GM19239 (cell line): ENCODE data around the gene RNU6-1.

ENCODE experiments used
- DNase-seq: peaks from one replicate; pipeline ENCODE4 v3.0.0; 2011; ENCODE audit warnings: low spot score; ENCODE audit not compliant: insufficient read length
- FAIRE-seq: peaks from 2 replicates; lab custom pipeline; 2011; peaks lifted over from hg19 to GRCh38; lab: Jason Lieb, UNC

RNU6-1 gene

DNA sequence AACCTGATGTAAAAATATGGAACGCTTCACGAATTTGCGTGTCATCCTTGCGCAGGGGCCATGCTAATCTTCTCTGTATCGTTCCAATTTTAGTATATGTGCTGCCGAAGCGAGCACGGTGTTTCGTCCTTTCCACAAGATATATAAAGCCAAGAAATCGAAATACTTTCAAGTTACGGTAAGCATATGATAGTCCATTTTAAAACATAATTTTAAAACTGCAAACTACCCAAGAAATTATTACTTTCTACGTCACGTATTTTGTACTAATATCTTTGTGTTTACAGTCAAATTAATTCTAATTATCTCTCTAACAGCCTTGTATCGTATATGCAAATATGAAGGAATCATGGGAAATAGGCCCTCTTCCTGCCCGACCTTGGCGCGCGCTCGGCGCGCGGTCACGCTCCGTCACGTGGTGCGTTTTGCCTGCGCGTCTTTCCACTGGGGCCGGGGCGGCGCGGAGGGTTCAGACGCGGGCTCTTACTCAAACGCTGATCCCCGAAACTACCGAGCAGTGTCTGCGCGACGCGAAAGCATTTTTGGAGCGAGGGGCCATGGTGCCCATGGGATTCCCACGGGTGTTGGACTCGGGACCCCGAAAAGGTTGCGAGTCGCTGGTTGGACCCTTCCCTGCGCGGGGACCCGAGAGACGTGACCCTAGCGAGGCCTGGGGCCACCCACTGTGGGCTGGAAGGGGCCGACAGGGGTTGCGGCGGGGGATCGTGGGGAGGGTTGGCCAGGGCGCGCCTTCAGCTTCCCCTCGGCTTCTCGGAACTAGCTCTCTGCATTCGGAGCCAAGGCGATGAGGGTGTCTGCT lies at the start of gene RNU6-1:
Gene RNU6-1 (minus strand): TSS at position 117 of the 820 bp plus-strand sequence.
- FAIRE-seq (peak; percentile 89), DNase-seq (no peak)

DNA sequence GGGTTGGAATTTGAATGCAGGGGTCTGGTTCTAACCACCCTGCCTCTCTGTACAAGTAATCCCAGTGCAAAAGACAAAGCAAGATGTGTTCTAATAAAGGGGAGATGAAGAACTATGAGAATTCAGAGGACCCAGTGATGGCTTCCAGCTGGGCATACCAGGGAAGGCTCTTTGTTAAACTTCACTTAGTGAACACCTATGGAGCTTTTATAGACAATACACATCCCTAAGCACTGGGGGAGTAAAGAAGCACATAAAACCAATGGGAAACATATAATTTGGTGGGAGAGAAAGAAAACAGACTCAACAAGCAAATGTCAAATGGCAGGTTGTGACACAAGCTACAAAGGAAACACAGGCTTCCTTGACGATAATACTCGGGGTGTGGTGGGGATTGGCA lies 47.9 kb upstream of the RNU6-1 start:
- DNase-seq = no peak
- no peak for FAIRE-seq

DNA sequence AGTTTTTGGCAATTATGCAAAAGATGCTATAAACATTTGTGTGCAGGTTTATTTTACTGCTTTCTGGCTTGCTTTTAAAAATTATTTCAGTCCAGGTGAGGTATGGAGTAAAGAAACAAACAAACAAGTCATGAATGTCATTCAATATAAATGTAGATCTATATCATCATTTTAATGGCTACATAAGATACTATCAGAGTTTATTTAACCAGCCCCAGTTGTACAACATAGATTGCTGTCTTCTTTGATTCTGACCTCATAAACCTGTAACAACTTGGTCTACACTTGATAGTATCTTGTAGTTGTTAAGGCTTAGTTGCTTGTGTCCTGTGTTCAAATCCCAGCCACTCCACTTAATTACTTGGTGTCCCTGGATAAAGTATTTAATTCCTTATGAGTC lies 46.0 kb upstream of the RNU6-1 start:
- FAIRE-seq (no peak), DNase-seq (no peak)

DNA sequence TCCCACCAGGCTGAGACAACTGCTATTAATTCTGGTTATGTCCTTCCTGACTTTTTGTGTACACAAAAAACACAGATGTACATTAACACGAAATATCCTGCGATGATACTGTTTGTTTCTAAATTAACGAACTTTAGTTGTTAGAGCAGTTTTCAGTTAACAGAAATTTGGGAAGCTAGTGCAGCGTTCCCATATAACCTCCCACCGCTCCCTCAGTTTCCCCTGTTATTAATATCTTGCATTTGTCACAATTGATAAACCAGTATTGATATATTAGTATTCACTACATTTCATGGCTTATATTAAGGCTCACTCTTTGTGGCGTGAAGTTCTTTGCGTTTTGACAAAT lies 45.3 kb upstream of the RNU6-1 start:
- no peak for DNase-seq
- FAIRE-seq = no peak

DNA sequence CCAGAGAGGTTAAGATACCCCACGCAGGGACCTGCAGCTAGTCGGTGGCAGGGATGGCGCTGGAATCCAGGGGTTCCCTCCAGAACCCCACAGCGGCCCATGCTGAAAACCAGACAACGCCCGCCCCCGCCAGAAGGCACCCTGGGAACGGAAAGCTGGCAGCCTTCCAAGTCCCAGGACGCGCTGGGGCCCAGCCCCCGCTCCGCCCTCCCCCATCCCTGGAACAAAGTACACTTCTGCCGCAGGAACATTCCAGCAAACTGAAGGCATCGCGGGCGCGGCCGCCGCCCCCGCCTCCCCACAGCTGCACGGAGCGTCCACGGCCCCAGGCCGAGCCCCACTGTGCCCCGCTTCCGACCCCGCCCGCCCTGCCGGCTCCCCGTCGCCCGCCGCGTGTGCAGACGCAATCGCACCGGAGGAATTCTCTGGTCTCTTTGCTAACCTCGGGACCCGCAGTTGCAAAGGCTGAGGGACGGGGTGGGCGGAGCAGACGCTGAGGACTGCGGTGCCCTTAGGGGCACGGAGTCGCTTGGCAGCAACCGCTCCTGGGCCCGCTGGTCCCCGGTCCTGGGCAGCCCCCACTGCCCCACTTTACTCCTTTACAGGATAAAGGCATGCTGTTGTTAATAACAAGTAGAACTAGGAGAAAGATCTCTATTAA lies 44.8 kb upstream of the RNU6-1 start:
- FAIRE-seq (no peak), DNase-seq (peak; percentile 34)

DNA sequence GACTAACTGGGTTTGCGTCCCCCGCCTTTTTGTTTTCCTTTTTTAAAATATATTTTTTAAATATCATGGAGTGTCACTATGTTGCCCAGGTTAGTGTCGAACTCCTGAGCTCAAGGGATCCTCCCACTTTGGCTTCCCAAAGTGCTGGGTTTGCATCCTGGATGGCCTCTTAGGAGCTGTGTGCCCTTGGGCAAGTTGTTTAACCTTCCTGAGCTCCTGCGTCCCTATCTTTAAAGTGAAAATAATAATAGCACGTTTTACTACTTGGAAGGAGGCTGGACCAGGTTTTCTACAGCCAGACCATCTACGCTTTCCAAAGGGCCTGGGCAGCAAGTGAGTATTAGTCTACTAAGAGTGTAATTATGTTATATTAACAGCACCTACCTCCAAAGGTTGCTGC lies 44.2 kb upstream of the RNU6-1 start:
- FAIRE-seq = no peak
- DNase-seq = no peak

DNA sequence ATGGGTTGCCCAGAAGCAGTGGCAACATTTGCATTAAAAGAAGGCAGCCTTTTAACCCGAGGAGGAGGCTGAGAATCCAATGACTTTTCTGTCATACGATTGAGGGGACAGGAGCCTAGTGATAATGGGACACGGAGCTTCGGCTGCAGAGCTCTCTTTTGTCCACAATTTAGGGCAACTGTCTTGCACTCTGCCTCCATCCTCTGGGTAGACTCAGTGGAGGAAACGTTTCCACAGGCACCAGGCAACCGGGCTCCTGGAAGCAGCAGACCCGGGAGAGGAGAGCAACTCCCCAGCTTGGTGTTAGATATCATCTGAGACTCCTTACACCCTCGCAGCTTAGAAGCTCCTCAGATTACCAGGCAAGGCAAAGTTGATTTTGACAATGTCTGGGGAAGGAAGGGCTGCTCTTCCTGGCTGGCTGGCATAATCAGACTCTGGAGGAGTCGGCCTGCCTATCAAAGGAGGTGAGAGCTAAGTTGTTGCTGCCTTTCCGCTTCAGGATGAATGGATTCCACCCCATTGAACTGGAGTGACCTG lies 43.5 kb upstream of the RNU6-1 start:
- FAIRE-seq = no peak
- no peak for DNase-seq

DNA sequence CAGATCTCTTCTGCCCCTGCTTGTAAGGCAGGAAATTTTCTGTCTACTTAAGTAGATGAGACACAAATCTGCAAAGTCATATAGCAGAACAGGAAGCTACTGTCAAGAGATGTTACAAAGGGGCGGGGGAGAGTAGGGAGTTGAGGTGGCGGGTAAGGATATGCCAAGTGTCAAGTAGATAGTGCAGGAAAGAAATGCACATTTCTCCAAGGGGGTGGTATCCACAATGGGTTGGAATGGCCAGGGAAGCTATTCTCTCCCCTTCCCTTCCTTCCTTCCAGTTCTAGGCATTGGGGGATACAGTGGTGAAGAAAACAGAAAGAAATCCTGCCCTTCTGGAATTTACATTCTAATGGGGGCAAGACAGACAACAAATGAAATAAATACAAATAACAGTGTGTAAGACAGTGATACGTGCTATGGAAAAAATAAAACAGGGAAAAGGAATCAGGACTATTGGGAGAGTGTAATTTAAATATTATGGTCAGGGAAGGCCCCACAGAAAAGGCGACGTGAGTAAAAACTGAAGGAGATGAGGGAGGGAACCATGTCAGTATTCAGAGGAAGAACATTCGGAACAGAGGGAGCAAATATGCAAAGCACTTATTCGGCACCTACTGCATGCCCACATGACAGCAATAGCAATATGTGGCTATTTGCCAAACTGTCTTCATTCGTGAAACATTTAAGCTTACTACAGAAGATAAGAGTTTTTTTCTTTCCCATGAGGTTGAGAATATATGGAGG lies 42.8 kb upstream of the RNU6-1 start:
- FAIRE-seq = no peak
- no peak for DNase-seq

DNA sequence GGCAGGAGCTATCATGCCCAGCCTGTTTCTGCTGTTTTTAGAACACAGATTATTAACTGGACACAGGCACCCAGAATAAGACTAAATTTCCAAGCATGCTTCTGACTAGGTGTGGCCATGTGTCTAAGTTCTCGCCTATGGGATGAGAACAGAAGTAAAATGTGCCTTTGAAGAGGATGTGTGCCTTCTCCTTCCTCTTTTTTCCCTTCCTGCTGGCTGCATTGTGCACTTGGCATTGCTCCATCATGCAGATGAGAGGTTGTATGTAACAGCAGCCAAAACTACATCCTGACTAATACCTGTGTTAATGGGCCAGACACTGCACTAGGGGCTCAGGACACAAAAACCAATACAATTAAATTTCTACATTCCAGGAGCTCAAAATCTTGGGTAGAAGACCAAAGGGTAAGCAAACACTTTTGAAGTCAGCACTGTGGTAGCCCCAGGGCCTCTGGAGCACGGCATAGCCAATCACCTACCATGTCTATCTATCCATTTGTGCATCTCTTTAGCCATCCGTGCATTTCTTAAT lies 40.9 kb upstream of the RNU6-1 start:
- DNase-seq (no peak), FAIRE-seq (no peak)

DNA sequence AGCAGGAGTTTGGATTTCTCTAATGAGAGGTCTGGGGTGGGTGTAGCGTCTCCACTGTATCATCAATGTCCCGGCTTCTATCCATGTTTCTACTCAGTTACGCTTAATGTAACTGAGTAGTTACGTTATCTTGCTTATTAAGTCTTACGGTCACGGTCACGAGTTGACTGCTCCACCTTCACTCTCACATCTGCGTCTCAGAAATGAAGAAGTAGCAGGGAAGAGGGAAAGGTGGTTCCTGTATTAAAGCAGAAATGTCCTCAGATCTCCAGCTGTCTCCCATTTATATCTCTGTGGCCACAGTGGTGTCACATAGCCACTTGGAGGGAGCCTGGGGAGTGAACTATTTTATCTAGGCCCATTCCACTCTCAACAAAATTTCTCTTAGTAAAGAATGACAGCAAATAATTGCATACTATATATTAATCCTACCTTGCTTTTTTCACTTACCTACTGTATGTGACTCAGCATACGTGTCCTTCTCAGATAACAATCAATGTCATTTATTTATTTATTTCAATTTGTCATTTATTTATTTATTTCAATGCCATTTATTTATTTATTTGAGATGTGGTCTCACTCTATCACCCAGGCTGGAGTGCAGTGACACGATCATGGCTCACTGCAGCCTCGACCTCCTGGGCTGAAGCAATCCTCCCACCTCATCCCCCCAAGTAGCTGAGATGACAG lies 39.7 kb upstream of the RNU6-1 start:
- FAIRE-seq = no peak

DNA sequence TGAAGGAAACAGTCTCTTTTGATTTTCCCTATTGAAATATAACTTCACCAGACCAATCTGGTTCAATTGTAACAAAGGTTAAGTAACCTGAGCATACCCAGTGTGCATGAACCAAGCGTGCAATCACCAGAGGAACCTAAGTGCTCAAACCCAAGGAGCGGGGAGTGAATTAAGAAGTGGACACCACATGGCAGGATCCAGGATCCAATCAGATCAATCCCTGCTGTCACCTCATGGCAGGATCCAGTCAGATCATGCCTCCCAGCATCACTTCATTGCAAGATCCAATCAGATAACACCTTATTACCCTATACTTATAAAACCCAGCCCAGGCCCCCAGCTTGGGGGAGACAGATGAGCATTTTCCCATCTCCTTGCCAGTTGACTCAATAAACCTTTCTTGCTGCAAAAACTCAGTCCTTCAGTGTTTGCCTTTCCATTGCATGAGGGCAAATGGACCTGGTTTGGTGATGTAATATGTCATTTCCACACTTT lies 38.9 kb upstream of the RNU6-1 start:
- DNase-seq (no peak), FAIRE-seq (no peak)

More for the DNA sequence above, 39.7 kb upstream of the RNU6-1 start:
- DNase-seq = no peak

DNA sequence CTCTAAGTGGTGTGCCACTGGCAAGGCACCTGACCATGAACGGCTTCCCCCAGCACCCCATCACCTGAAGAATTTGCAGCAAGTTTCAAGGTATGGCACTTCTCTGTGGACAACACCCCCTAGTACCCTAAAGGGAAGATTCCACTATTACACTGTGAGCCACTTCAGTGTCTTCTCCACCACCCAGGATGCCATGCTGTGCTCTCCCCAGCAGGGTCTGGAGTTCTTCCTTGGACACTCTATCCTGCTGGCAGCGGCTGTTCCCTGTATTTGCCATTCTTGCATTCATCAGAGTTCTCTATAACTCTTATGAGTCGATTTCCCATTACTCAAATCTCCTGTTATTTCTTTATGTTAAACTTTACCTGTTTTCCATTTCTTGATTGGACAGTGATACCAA lies 33.9 kb upstream of the RNU6-1 start:
- no peak for FAIRE-seq
- no peak for DNase-seq

DNA sequence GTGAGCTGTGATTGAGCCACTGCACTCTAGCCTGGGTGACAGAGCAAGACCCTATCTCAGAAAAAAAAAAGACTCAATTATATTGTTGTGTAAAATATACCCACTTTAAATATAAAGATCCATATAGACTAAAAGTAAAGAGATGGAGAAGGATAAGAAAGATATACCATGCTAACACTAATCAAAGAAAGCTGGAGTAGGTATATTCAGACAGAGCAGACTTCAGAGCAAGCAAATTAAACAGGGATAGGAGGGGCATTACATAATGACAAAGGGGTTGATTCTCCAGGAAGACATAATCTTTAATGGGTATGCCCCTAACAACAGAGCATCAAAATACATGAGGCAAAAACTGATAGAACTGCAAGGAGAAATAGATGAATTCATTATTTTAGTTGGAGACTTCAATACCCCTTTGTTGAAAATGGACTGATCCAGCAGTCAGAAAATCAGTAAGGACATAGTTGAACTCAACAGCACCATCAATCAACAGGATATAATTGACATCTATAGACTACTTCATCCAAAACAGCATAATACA lies 31.1 kb upstream of the RNU6-1 start:
- no peak for FAIRE-seq

DNA sequence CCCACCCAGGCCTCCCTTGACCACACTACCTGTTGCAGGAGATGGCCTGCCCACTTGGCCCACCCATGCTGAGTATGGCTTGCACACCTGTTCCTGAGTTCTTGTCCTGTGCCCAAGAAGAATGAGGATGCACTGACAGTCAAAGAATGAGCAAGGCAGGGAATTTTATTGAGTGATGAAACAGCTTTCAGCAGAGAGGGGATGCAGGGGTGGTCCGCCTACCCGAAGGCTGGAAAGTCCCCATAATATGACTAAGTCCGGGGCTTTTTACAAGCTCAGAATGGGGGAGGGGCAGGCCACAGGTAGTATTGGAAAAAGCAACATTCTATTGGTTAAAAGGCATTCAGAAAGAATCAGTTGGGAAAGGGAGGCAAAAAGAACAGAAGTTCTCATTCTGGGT lies 29.9 kb upstream of the RNU6-1 start:
- FAIRE-seq (no peak), DNase-seq (no peak)

More for the DNA sequence above, 31.1 kb upstream of the RNU6-1 start:
- no peak for DNase-seq

DNA sequence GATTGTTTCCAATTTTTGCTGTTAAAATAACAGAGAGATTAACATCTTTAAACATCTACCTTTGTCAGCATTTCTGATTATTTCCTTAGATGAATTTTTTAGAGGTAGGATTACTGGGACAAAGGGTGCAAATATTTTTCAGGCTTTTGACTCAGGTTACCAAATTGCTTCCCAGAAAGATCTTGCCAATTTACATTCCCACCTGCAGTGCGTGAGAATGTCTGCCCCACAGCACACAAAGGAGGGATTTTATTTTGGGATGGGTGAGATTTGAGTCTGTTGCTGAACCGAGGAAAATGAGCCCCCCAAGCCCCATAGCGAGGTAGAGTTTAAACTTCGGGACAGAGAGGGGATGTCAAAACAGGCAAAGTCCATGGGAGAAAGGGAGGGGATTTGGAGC lies 25.9 kb upstream of the RNU6-1 start:
- DNase-seq (no peak), FAIRE-seq (no peak)

DNA sequence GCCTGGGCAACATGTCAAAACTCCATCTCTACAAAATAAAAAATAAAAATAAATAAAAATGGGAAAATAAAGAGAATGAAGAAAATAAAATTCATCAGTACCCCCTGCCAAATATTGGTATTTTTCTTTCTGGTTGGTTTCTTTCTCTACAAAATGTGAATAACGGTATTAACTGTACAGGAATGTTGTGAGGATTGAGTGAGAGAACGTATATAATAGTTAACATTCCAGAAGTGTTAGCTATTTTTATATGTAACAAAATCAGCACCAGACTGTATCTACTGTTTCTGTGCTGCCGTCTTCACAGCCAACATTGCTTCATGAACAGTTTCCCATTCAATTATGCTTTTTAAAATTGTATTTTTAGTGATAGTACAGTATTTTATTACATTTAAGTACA lies 25.5 kb upstream of the RNU6-1 start:
- no peak for DNase-seq
- no peak for FAIRE-seq

DNA sequence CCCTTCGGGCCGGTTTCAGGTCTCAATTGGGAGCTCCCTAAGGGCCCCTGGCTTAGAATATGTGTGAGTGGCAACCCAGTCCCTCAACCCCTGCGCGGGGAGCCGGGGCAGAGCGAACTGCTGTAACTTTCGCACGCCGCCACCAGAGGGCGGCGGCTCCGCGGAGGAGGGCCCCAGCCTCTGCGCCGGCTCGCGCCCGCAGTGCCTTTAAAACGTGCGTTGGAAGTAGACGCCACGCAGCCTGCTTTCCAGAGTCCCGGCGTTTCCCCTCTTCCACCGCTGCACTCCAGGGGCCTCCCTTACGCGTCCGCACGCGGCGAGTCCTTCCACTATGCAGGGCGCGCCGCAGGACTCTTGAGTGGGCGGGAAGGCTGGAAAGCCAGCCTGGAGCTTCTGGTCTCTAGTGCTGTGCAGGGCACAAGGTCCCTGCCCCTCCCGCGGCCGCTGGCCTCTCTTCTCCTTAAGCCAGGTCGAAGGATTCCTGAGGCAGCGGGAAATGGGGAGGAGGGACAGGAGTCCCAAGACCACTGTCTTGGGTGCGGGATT lies 23.7 kb upstream of the RNU6-1 start:
- FAIRE-seq (peak; percentile 76), DNase-seq (peak; percentile 67)

DNA sequence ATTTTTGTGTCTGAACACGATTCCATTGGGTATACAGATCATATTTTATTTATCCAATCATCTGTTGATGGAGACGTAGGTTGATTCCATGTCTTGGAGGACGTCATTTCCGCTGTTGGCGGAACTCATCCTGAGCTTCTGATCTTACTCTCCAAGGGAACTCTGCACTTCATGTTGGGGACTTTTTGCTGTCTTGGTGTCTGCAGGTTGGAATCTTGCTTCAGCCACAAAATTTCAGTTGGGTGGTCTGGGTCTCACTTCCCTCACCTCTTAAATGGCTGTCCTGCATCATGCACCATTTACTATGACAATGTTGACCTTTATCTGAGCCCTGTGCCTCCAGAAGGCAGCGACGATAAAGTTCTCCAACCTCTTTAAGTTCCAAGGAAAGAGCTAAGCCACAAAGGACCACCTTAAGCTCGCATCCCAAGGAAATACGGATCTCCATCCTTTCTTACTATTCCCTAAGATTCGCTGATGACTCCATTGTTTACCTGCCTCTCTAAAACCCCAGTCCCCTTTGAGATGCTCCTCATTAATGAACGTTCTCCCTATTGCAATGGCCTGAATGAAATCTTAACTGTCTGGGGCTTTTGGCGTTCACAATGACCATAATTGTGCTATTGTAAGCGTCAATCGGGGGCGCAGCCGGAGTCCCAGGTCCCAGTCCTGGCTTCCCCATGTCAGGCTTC lies 23.1 kb upstream of the RNU6-1 start:
- no peak for DNase-seq
- FAIRE-seq = peak; percentile 68

DNA sequence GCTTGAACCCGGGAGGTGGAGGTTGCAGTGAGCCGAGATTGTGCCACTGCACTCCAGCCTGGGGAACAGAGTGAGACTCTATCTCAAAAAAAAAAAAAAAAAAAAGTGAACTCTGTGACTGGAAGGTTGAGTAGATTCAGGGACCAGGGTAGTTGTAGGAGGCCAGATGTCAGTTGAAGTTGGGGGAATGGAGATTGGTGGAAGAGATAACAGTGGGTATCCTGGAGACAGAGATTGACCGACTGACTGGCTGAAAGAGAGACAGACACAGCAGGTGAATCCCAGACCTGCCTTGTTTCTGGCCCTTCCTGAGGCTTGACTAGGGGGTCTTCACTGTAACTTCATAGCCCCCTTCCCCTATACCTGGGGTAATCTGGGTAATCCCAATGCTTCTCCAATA lies 22.1 kb upstream of the RNU6-1 start:
- DNase-seq (no peak), FAIRE-seq (no peak)
